ENCODE measurements around the gene P2RX4. TPM values are rescaled to one million over a fixed set of nuclear protein-coding genes. Genes with fewer than 3 reads are reported as not detected.

P2RX4 gene
- total and polyA plus RNA-seq, 2 of the 8 experiments (the other 6 are each of a cell fraction or from before 2014, with no cell fraction given) = 9.5 to 12.2 TPM

GRCh38 chr12:121222847-121223246 lies 12.9 kb downstream of the P2RX4 start:
- no peak overlapping the region for H3K18ac ChIP-seq (ENCODE audit: extremely low read depth, low read length)
- ChIA-PET POLR2A (ENCODE audit: partially characterized antibody) (interaction anchor here (2.2 to 3.1 kb wide), 2 partner anchors 8 to 10 kb away, joined by 6 to 12 read pairs; no protein-coding TSS in a partner anchor), CTCF (ENCODE audit: partially characterized antibody) (interaction anchor here (0.6 to 1.6 kb wide), 11 partner anchors 8 to 485 kb away, joined by 3 to 6 read pairs (median 3); no protein-coding TSS in a partner anchor)
- no peaks in the 10 kb centered on the region for H3K9me3 ChIP-seq (ENCODE audit: insufficient read depth in 2 of 2, low read depth in 1 of 2, low read length in 1 of 2)
- no peak overlapping the region for H2AK5ac ChIP-seq (ENCODE audit: low read depth, low read length)
- no peak overlapping the region for H3K23ac ChIP-seq (ENCODE audit: insufficient read length)
- no peak overlapping the region for H4K91ac ChIP-seq (replicated peaks; ENCODE audit: insufficient read length, low read length)
- H3K56ac ChIP-seq (replicated peaks; ENCODE audit: insufficient read length, low read depth, low read length) = no peak overlapping the region
- no peak overlapping the region for H4K8ac ChIP-seq (ENCODE audit: extremely low read depth, insufficient read depth, low read length)
- H2BK15ac ChIP-seq (ENCODE audit: low read length) = no peak overlapping the region
- no peak overlapping the region for H3K4me3 ChIP-seq (ENCODE audit: extremely low read depth in 1 of 4, insufficient read depth in 2 of 4, low read depth in 3 of 4, low read length in 4 of 4)
- no peaks in the 10 kb centered on the region for H3K36me3 ChIP-seq (ENCODE audit: control insufficient read depth in 2 of 4, insufficient read depth in 4 of 4, low read length in 3 of 4)
- no peaks in the 10 kb centered on the region; the same call in 1 of the 2 replicates for H3K23me2 ChIP-seq (ENCODE audit: low read depth, low read length)
- H2BK120ac ChIP-seq (replicated peaks; ENCODE audit: low read depth, low read length) = no peak overlapping the region
- H4K20me1 ChIP-seq (replicated peaks in 1 of 2; ENCODE audit: control insufficient read depth in 1 of 2, insufficient read depth in 2 of 2, low read length in 2 of 2) = no peaks in the 10 kb centered on the region
- H3K79me1 ChIP-seq (ENCODE audit: low read depth, low read length) = no peaks in the 10 kb centered on the region
- H3K79me2 ChIP-seq (ENCODE audit: control insufficient read depth in 1 of 2, insufficient read depth in 2 of 2, low read length in 2 of 2) = no peaks in the 10 kb centered on the region
- H3K14ac ChIP-seq (ENCODE audit: insufficient read length) = no peak overlapping the region
- no peak overlapping the region for H3K4me2 ChIP-seq (ENCODE audit: insufficient read depth in 1 of 2, low read depth in 2 of 2, low read length in 2 of 2)
- TF ChIP-seq RXRA (IDR thresholded peaks at IDR 0.05; ENCODE audit: insufficient read depth, low read depth, low read length) (no peak), EGR1 (IDR thresholded peaks at IDR 0.05; ENCODE audit: borderline replicate concordance, low read depth, low read length) (no peak), ZNF274 (IDR thresholded peaks at IDR 0.05; ENCODE audit: borderline replicate concordance, extremely low read depth, low read length) (no peak)
- H3K27ac ChIP-seq (ENCODE audit: low read depth, low read length) = no peak overlapping the region
- no peak overlapping the region for H2BK20ac ChIP-seq (ENCODE audit: low read length)
- H3K4ac ChIP-seq (replicated peaks; ENCODE audit: insufficient read length, low read depth, low read length) = no peak overlapping the region
- H2AFZ ChIP-seq (ENCODE audit: low read length) = no peak overlapping the region
- no peaks in the 10 kb centered on the region for H3K27me3 ChIP-seq (replicated peaks in 1 of 4; ENCODE audit: control insufficient read depth in 3 of 4, extremely low read depth in 1 of 4, insufficient read depth in 3 of 4, low read length in 3 of 4)
- H4K5ac ChIP-seq (ENCODE audit: insufficient read length, low read depth, low read length) = no peak overlapping the region
- 94% methylated on average over 10 of the region's 10 CpGs; no CpG with 5 or more reads in 1 of the 2 experiments for WGBS, 2 experiments (ENCODE audit: extremely low coverage in 1 of 2, insufficient coverage in 1 of 2, insufficient read length in 1 of 2, insufficient replicate concordance in 2 of 2, low coverage in 1 of 2, low lambda C conversion rate in 2 of 2, missing lambda C conversion rate in 1 of 2)
- DNase-seq (ENCODE audit: low read depth in 1 of 2, low spot score in 2 of 2) (no peak), FAIRE-seq (no peak)
- no peak overlapping the region for H3K9ac ChIP-seq (replicated peaks in 1 of 4; ENCODE audit: extremely low read depth in 1 of 4, low read depth in 3 of 4, low read length in 3 of 4)
- no peak overlapping the region for H2BK5ac ChIP-seq (ENCODE audit: low read depth, low read length)
- no peak overlapping the region for H2BK12ac ChIP-seq (ENCODE audit: low read depth, low read length)
- H3K4me1 ChIP-seq (replicated peaks in 1 of 4; ENCODE audit: control insufficient read depth in 3 of 4, insufficient read depth in 4 of 4, low read length in 3 of 4) = no peaks in the 10 kb centered on the region
